SU-DHL-6 (cell line): Measurements from ENCODE around the gene CYSRT1.

ENCODE experiments used
- EZH2phosphoT487 ChIP-seq: fragments of 200-600 bp; sonication (generic), shearing (Covaris generic); conservative IDR thresholded peaks from 2 replicates; pipeline ENCODE4 v1.6.1; 2018; ENCODE audit warnings: mild to moderate bottlenecking, antibody characterized with exemption, low read length, moderate library complexity, mixed read lengths
- TF ChIP-seq, protein P1 (sequence below): fragments of 200-600 bp; sonication (generic); IDR thresholded peaks from one replicate; pipeline ENCODE4 v1.5.1; 2017; ENCODE audit warnings: antibody characterized with exemption, mild to moderate bottlenecking, low read length, moderate library complexity; ENCODE audit not compliant: insufficient read depth, poor library complexity, severe bottlenecking

DNA sequence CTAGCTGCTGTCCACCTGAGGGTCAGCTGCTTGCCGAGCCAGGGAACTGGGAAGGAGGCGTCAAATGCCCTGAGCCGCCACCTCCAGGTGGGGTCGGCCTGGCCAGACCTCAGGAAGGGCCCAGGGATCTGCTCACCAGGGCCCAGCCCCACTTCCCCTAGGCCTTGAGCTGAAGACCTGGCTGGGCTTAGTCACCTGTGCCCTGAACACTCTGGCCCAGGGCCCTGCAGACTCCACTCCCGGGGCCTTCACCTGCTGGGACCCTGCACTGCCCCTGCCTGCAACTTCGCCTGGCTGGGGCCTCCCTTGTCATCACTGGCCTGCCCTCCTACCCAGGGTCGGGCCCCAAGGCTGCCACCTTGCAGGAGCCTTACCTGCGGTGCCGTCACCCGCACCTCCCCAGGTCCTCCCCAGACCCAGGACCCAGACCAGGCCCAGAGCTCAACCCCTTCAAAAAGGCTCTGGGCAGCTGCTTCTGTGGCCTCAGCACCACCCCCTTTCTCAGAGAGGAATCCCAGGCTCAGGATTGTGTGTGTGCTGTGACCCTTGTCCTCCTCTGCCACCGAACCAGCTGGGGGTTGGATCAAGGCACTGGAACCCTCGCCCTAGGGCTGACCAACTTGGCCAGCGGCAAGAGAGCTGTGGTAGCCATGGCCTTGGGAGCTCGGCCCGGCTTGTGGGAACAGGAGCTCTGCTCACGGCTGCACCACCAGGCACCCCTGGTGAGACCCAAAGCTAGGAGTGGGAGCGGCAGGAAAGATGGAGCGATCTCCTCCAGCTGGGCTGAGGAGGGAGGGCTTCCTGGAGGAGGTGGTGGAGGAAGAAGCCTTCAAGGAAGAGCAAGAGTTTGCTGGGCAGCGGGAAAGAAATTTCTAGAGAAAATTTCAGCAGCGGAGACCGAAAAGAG is 29.0 kb downstream of the CYSRT1 start:
- TF ChIP-seq, protein P1, sequence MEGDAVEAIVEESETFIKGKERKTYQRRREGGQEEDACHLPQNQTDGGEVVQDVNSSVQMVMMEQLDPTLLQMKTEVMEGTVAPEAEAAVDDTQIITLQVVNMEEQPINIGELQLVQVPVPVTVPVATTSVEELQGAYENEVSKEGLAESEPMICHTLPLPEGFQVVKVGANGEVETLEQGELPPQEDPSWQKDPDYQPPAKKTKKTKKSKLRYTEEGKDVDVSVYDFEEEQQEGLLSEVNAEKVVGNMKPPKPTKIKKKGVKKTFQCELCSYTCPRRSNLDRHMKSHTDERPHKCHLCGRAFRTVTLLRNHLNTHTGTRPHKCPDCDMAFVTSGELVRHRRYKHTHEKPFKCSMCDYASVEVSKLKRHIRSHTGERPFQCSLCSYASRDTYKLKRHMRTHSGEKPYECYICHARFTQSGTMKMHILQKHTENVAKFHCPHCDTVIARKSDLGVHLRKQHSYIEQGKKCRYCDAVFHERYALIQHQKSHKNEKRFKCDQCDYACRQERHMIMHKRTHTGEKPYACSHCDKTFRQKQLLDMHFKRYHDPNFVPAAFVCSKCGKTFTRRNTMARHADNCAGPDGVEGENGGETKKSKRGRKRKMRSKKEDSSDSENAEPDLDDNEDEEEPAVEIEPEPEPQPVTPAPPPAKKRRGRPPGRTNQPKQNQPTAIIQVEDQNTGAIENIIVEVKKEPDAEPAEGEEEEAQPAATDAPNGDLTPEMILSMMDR, result no peak
- TF ChIP-seq EZH2phosphoT487, result no peak
